ENCODE measurements around the gene SLN. TPM values are rescaled to one million over a fixed set of nuclear protein-coding genes. Genes with fewer than 3 reads are reported as not detected.

SLN gene
- total and polyA plus RNA-seq, 7 donors: 475 to 8,637 (median 2,561) TPM

DNA sequence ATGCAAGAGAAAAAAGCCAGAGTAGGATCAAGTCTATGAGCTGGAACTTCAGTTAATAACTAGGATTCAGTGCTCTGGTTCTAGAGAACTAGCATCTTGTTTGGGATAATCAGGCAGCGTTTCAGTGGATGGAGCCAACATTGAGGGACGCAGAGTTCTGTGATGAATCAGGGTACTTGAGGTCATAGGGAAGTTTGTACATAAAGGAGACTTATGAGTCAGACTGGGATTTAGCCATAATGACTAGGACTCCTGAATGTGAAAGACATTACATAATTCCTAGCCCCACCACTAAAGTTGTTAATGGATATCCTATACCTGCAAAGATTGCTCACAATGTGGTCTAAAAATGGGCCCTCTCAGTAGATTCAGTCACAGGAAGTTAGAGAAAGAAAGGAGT is 6.8 kb downstream of the SLN start:
- TF ChIP-seq, protein P1, sequence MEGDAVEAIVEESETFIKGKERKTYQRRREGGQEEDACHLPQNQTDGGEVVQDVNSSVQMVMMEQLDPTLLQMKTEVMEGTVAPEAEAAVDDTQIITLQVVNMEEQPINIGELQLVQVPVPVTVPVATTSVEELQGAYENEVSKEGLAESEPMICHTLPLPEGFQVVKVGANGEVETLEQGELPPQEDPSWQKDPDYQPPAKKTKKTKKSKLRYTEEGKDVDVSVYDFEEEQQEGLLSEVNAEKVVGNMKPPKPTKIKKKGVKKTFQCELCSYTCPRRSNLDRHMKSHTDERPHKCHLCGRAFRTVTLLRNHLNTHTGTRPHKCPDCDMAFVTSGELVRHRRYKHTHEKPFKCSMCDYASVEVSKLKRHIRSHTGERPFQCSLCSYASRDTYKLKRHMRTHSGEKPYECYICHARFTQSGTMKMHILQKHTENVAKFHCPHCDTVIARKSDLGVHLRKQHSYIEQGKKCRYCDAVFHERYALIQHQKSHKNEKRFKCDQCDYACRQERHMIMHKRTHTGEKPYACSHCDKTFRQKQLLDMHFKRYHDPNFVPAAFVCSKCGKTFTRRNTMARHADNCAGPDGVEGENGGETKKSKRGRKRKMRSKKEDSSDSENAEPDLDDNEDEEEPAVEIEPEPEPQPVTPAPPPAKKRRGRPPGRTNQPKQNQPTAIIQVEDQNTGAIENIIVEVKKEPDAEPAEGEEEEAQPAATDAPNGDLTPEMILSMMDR (IDR thresholded peaks at IDR 0.05): no peak
- intact Hi-C loops (cut with DNase I): loop anchor here in 1 of 2 donors (5.0 kb wide), 1 partner anchor 37 kb away; no protein-coding TSS in a partner anchor
- WGBS, 3 donors: 15 to 30% (median 27%) methylated on average over 2 of the region's 2 CpGs
- Histone ChIP-seq H3K4me3 (no peak overlapping the region), H3K9me3 (no peaks in the 10 kb centered on the region), H3K27ac (peak overlapping the region; percentile 91), H3K36me3 (ENCODE audit: insufficient read depth in 1 of 2, low read depth in 1 of 2) (peaks cover 0 to 14% of the 10 kb centered on the region in 2 donors), H3K27me3 (ENCODE audit: insufficient read depth in 3 of 3, low read length in 2 of 3) (no peaks in the 10 kb centered on the region), H3K4me1 (peaks cover 43% of the 10 kb centered on the region)
- DNase-seq: no peak
- peak; percentile 69 to 88 (median 87) for ATAC-seq

DNA sequence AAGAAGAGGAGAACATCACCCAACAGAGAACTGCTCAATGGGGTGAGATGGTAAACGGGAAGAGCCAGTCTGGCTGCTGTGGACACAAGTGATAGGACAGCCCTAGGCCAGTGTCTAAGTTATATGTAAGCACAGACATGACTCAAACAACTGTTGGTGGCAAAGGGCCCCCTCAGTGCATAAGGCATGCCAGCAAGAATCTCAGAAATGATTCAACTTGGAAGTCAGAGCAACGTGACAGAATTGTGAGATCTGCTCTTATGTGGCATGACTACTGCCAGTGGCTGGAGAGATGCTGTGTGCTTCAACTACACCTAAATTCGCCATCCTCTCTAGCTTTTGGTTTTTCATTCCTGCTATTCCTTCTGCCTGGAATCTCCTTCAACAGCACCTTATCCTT is 7.4 kb downstream of the SLN start:
- intact Hi-C loops (cut with DNase I): loop anchor here in 1 of 2 donors (5.0 kb wide), 1 partner anchor 68 kb away; no protein-coding TSS in a partner anchor
- no peak for DNase-seq
- Histone ChIP-seq H3K27ac (peak overlapping the region; percentile 91), H3K27me3 (ENCODE audit: insufficient read depth in 3 of 3, low read length in 2 of 3) (no peaks in the 10 kb centered on the region), H3K4me3 (no peak overlapping the region), H3K36me3 (ENCODE audit: insufficient read depth in 1 of 2, low read depth in 1 of 2) (peaks cover 0 to 8% of the 10 kb centered on the region in 2 donors), H3K4me1 (peaks cover 43% of the 10 kb centered on the region), H3K9me3 (no peaks in the 10 kb centered on the region)
- peak; percentile 10 to 21 (median 16) for ATAC-seq
- TF ChIP-seq, protein P1 (IDR thresholded peaks at IDR 0.05): no peak
- WGBS, 3 donors: 55 to 72% (median 61%) methylated on average over 3 of the region's 3 CpGs

DNA sequence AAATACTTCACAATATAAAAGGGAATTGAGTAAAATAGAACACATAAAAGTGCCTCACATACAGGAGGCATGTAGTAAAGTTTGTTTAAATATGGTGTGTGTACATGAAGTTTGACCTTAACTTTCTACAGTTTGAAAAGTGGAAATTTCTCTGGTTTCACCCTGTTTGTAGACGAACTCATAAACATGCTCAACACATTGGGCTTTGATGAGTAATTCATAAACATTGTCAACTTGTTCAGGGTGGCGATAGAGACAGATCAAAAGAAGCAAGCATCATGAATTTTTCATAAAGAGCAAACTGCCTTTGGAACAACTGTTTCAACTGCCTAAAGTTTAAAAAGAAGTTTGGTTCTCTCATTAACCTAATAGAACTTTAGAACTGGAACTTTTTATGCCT is 9.1 kb downstream of the SLN start:
- Histone ChIP-seq H3K27ac (peak overlapping the region; percentile 91), H3K9me3 (no peaks in the 10 kb centered on the region), H3K36me3 (ENCODE audit: insufficient read depth in 1 of 2, low read depth in 1 of 2) (peaks cover 0 to 2% of the 10 kb centered on the region in 2 donors), H3K4me1 (peaks cover 35% of the 10 kb centered on the region), H3K4me3 (no peak overlapping the region), H3K27me3 (ENCODE audit: insufficient read depth in 3 of 3, low read length in 2 of 3) (no peaks in the 10 kb centered on the region)
- intact Hi-C loops (cut with DNase I): loop anchor here in 1 of 2 donors (5.0 kb wide), 1 partner anchor 70 kb away; no protein-coding TSS in a partner anchor
- ATAC-seq (no peak), DNase-seq (no peak)
- 66 to 84% (median 68%) methylated on average over 2 of the region's 2 CpGs for WGBS, 3 donors
- TF ChIP-seq, protein P1 (IDR thresholded peaks at IDR 0.05): no peak

DNA sequence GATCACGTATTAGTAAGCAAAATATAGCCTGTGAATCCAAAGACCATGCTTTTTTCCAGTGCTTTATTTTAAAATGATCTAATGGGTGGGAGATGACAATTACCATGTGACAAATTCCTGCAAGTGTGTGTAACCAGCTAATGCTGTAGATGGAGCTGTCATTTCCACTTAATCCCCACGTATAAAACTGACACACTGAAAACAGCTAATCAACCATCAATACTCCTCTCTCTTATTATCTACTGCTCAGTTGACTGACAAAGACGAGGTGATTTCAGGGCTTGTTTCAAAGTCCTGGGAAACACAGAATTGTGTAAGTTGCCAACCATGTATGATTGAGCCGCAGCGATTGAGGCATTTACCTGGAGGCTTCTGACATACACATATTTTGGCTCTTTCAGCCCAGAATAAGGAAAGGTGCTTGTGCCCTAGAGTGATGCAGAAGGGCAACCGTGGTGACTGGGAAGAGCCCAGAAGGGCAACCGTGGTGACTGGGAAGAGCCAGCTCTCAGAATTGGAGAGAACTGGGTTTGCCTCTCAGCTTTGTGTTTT is 9.7 kb downstream of the SLN start:
- Histone ChIP-seq H3K27ac (peak overlapping the region; percentile 91), H3K27me3 (ENCODE audit: insufficient read depth in 3 of 3, low read length in 2 of 3) (no peaks in the 10 kb centered on the region), H3K4me3 (no peak overlapping the region), H3K36me3 (ENCODE audit: insufficient read depth in 1 of 2, low read depth in 1 of 2) (no peaks in the 10 kb centered on the region), H3K9me3 (no peaks in the 10 kb centered on the region), H3K4me1 (peaks cover 35% of the 10 kb centered on the region)
- intact Hi-C loops (cut with DNase I): loop anchor here in 1 of 2 donors (5.0 kb wide), 1 partner anchor 70 kb away; no protein-coding TSS in a partner anchor
- 55 to 77% (median 65%) methylated on average over 7 of the region's 7 CpGs for WGBS, 3 donors
- TF ChIP-seq, protein P1 (IDR thresholded peaks at IDR 0.05): no peak
- ATAC-seq: no peak
- DNase-seq: no peak
